HEK293 (cell line): ENCODE measurements around the gene PACS2.
A peak's percentile ranks its signal among the peaks of the same experiment; 100 is the strongest.

Experiments
- CTCF ChIA-PET: fragments of 350-600 bp; formaldehyde crosslinking; extraction: SDS; loops from one replicate; lab custom pipeline; 2021; ENCODE audit warnings: antibody characterized with exemption; lab: Yijun Ruan, JAX
- POLR2A ChIA-PET: fragments of 300-600 bp; formaldehyde crosslinking; extraction: SDS; loops from one replicate; lab custom pipeline; 2020; ENCODE audit warnings: antibody characterized with exemption, inconsistent platforms; lab: Yijun Ruan, JAX
- H3K27ac ChIP-seq: fragments of 200-500 bp; sonication (Bioruptor generic); 2 replicates; pipeline ENCODE4 v1.5.1; 2014; ENCODE audit warnings: low read depth, low read length, control low read depth, inconsistent platforms; ENCODE audit errors: extremely low read depth
- H3K36me3 ChIP-seq, 2 experiments: fragments of 200-500 bp in 1 of 2; sonication (Bioruptor generic) in 1 of 2; 1 replicate in 1 of 2; 2 replicates in 1 of 2; pipeline ENCODE4 v1.5.1; 2014 to 2017; ENCODE audit warnings: inconsistent platforms in 2 of 2, low read length in 2 of 2; ENCODE audit not compliant: control insufficient read depth in 2 of 2, insufficient read depth in 1 of 2
- H3K4me1 ChIP-seq: fragments of 200-500 bp; sonication (Bioruptor generic); 2 replicates; pipeline ENCODE4 v1.5.1; 2014; ENCODE audit warnings: mild to moderate bottlenecking, low read length, inconsistent platforms; ENCODE audit not compliant: control insufficient read depth, insufficient read depth
- H3K4me3 ChIP-seq: 2 replicates; pipeline ENCODE4 v1.5.1; 2011; ENCODE audit warnings: low read depth, mild to moderate bottlenecking, control low read depth, low read length, moderate library complexity
- H3K9me3 ChIP-seq: fragments of 200-500 bp; sonication (Bioruptor generic); 2 replicates; pipeline ENCODE4 v1.5.1; 2014; ENCODE audit warnings: low read depth, low read length, inconsistent platforms; ENCODE audit not compliant: control insufficient read depth, insufficient read depth
- GLIS1 ChIP-seq: fragments of 450-650 bp; formaldehyde crosslinking; IDR thresholded peaks from 2 replicates; pipeline ENCODE4 v1.5.1; 2016; ENCODE audit warnings: missing biosample characterization, missing genetic modification characterization
- GLIS2 ChIP-seq: fragments of 450-650 bp; formaldehyde crosslinking; IDR thresholded peaks from 2 replicates; pipeline ENCODE4 v1.5.1; 2016; ENCODE audit warnings: missing biosample characterization, missing genetic modification characterization
- IKZF3 ChIP-seq: fragments of 450-650 bp; IDR thresholded peaks from 2 replicates; pipeline ENCODE4 v1.5.0; 2018; ENCODE audit warnings: missing biosample characterization, mild to moderate bottlenecking, missing genetic modification characterization, moderate library complexity
- KLF10 ChIP-seq: fragments of 450-650 bp; IDR thresholded peaks from 2 replicates; pipeline ENCODE4 v1.5.1; 2018; ENCODE audit warnings: missing biosample characterization, mild to moderate bottlenecking, missing genetic modification characterization
- KLF8 ChIP-seq: fragments of 450-650 bp; formaldehyde crosslinking; IDR thresholded peaks from 2 replicates; pipeline ENCODE4 v1.5.1; 2016; ENCODE audit warnings: missing biosample characterization, missing genetic modification characterization
- ZBTB8A ChIP-seq: fragments of 450-650 bp; formaldehyde crosslinking; IDR thresholded peaks from 2 replicates; pipeline ENCODE4 v1.5.1; 2016; ENCODE audit warnings: missing biosample characterization, missing genetic modification characterization
- ZEB2 ChIP-seq: fragments of 450-650 bp; formaldehyde crosslinking; IDR thresholded peaks from 2 replicates; pipeline ENCODE4 v1.5.1; 2016; ENCODE audit warnings: missing biosample characterization, missing genetic modification characterization
- ZNF19 ChIP-seq: fragments of 450-650 bp; formaldehyde crosslinking; IDR thresholded peaks from 2 replicates; pipeline ENCODE4; 2016; ENCODE audit warnings: missing biosample characterization, missing genetic modification characterization, low read depth
- ZNF24 ChIP-seq: fragments of 450-650 bp; formaldehyde crosslinking; IDR thresholded peaks from 2 replicates; pipeline ENCODE4 v1.5.1; 2016; ENCODE audit warnings: missing biosample characterization, missing genetic modification characterization
- ZNF391 ChIP-seq: fragments of 450-650 bp; formaldehyde crosslinking; IDR thresholded peaks from 2 replicates; pipeline ENCODE4 v1.5.1; 2016; ENCODE audit warnings: low read depth, missing biosample characterization, missing genetic modification characterization, borderline replicate concordance
- ZNF423 ChIP-seq: fragments of 450-650 bp; formaldehyde crosslinking; IDR thresholded peaks from 2 replicates; pipeline ENCODE4 v1.5.1; 2016; ENCODE audit warnings: missing biosample characterization, missing genetic modification characterization
- ZNF624 ChIP-seq: fragments of 450-650 bp; formaldehyde crosslinking; IDR thresholded peaks from 2 replicates; pipeline ENCODE4 v1.5.1; 2017; ENCODE audit warnings: missing biosample characterization, missing genetic modification characterization
- ZNF792 ChIP-seq: fragments of 450-650 bp; formaldehyde crosslinking; IDR thresholded peaks from 2 replicates; pipeline ENCODE4 v1.5.1; 2016; ENCODE audit warnings: missing biosample characterization, missing genetic modification characterization
- ZSCAN30 ChIP-seq: fragments of 450-650 bp; IDR thresholded peaks from 2 replicates; pipeline ENCODE4 v1.5.1; 2018; ENCODE audit warnings: missing biosample characterization, mild to moderate bottlenecking, missing genetic modification characterization, moderate library complexity
- TF ChIP-seq, protein P1 (sequence below): fragments of 450-650 bp; formaldehyde crosslinking; IDR thresholded peaks from 2 replicates; pipeline ENCODE4 v1.5.1; 2017; ENCODE audit warnings: missing biosample characterization, missing genetic modification characterization
- TF ChIP-seq, protein P2 (sequence below): fragments of 450-650 bp; IDR thresholded peaks from 2 replicates; pipeline ENCODE4 v1.5.1; 2018; ENCODE audit warnings: missing biosample characterization, mild to moderate bottlenecking, missing genetic modification characterization
- TF ChIP-seq, protein P3 (sequence below): fragments of 450-650 bp; formaldehyde crosslinking; IDR thresholded peaks from 2 replicates; pipeline ENCODE4 v1.5.1; 2016; ENCODE audit warnings: missing biosample characterization, missing genetic modification characterization, low read depth
- TF ChIP-seq, protein P4 (sequence below): fragments of 450-650 bp; formaldehyde crosslinking; IDR thresholded peaks from 2 replicates; pipeline ENCODE4 v1.5.1; 2016; ENCODE audit warnings: missing biosample characterization, missing genetic modification characterization
- TF ChIP-seq, protein P5 (sequence below): fragments of 450-650 bp; formaldehyde crosslinking; IDR thresholded peaks from 2 replicates; pipeline ENCODE4 v1.5.1; 2016; ENCODE audit warnings: missing biosample characterization, missing genetic modification characterization
- TF ChIP-seq, protein P6 (sequence below): fragments of 450-650 bp; formaldehyde crosslinking; IDR thresholded peaks from 2 replicates; pipeline ENCODE4 v1.5.1; 2016; ENCODE audit warnings: missing biosample characterization, missing genetic modification characterization

PACS2 gene

DNA sequence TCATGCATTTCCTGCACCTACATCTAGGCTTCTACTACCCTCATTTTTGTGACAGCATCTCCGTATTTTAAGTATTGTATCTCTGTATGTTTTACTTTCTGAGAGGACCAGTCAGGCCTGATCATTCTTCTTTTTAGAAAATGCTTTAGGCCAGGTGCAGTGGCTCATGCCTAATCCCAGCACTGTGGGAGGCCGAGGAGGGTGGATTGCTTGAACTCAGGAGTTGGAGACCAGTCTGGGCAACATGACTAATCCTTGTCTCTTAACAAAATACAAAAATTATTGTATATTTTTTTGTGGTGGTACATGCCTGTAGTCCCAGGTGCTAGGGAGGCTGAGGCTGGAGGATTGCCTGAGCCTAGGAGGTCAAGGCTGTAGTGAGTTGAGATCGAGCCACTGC is 36.9 kb downstream of the PACS2 start:
- no peaks in the 10 kb centered on the region for H3K4me1 ChIP-seq
- H3K36me3 ChIP-seq: peaks cover 0 to 10% of the 10 kb centered on the region in 2 experiments; a peak in 2 of 3 replicates
- H3K4me3 ChIP-seq: no peak overlapping the region
- H3K9me3 ChIP-seq: no peaks in the 10 kb centered on the region
- POLR2A ChIA-PET: no interaction called here
- CTCF ChIA-PET: interaction anchor here (0.6 to 1.7 kb wide), 14 partner anchors 18 to 393 kb away, joined by 3 to 23 read pairs (median 4); partner anchors contain the start of gene BTBD6
- H3K27ac ChIP-seq: no peak overlapping the region
- TF ChIP-seq, protein P1, sequence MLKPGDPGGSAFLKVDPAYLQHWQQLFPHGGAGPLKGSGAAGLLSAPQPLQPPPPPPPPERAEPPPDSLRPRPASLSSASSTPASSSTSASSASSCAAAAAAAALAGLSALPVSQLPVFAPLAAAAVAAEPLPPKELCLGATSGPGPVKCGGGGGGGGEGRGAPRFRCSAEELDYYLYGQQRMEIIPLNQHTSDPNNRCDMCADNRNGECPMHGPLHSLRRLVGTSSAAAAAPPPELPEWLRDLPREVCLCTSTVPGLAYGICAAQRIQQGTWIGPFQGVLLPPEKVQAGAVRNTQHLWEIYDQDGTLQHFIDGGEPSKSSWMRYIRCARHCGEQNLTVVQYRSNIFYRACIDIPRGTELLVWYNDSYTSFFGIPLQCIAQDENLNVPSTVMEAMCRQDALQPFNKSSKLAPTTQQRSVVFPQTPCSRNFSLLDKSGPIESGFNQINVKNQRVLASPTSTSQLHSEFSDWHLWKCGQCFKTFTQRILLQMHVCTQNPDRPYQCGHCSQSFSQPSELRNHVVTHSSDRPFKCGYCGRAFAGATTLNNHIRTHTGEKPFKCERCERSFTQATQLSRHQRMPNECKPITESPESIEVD (tag by site-specific recombination): no peak
- peak; percentile 61; the same call in 1 of the 2 replicates for TF ChIP-seq GLIS1 (tag by site-specific recombination)

DNA sequence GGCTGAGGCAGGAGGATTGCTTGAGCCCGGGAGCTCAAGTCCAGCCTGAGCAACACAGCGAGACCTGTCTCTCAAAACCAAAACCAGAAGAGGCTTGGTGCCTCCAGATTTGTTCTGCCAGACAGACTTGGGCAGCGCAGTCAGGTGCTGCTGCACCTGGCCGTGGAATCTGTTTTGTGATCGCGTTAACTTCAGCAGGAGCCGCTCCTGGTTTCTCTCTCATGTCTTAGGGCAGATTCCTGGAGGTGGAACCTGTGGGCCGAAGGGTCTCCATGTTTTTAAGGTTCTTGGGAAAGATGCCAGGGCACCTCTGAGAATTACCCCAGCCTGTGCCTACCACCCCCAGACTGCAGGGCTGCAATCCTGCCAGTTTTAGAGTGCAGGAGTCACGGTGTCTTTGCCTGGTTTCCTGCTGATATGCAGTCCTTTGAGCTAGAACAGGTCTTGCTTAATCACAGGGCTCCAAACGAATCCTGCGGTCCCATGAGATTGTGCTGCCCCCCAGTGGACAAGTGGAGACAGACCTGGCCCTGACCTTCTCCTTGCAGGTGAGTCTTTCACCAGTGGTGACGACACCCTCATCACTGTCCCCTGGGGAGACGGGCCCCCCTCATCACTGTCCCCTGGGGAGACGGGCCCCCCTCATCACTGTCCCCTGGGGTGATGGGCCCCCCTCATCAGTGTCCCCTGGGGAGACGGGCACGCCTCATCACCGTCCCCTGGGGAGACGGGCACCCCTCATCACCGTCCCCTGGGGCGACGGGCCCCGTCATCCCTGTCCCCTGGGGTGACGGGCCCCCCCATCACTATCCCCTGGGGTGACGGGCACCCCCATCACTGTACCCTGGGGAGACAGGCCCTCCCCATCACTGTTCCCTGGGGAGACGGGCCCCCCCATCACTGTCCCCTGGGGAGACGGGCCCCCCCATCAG is 37.6 kb downstream of the PACS2 start:
- Histone ChIP-seq H3K27ac (no peak overlapping the region), H3K36me3 (peaks cover 0 to 10% of the 10 kb centered on the region in 2 experiments; a peak in 2 of 3 replicates), H3K4me3 (no peak overlapping the region), H3K4me1 (no peaks in the 10 kb centered on the region), H3K9me3 (no peaks in the 10 kb centered on the region)
- POLR2A ChIA-PET: interaction anchor here (1.0 kb wide), 1 partner anchor 51 kb away, joined by 5 read pairs; the partner anchor contains the start of gene BRF1
- CTCF ChIA-PET: interaction anchor here (0.6 to 1.7 kb wide), 21 partner anchors 12 to 563 kb away, joined by 3 to 23 read pairs (median 4); partner anchors contain the start of gene BTBD6
- peak; percentile 82 for TF ChIP-seq ZSCAN30 (tag by site-specific recombination)
- TF ChIP-seq, protein P2, sequence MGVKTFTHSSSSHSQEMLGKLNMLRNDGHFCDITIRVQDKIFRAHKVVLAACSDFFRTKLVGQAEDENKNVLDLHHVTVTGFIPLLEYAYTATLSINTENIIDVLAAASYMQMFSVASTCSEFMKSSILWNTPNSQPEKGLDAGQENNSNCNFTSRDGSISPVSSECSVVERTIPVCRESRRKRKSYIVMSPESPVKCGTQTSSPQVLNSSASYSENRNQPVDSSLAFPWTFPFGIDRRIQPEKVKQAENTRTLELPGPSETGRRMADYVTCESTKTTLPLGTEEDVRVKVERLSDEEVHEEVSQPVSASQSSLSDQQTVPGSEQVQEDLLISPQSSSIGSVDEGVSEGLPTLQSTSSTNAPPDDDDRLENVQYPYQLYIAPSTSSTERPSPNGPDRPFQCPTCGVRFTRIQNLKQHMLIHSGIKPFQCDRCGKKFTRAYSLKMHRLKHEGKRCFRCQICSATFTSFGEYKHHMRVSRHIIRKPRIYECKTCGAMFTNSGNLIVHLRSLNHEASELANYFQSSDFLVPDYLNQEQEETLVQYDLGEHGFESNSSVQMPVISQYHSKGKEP (tag by site-specific recombination): peak; percentile 54
- TF ChIP-seq, protein P3, sequence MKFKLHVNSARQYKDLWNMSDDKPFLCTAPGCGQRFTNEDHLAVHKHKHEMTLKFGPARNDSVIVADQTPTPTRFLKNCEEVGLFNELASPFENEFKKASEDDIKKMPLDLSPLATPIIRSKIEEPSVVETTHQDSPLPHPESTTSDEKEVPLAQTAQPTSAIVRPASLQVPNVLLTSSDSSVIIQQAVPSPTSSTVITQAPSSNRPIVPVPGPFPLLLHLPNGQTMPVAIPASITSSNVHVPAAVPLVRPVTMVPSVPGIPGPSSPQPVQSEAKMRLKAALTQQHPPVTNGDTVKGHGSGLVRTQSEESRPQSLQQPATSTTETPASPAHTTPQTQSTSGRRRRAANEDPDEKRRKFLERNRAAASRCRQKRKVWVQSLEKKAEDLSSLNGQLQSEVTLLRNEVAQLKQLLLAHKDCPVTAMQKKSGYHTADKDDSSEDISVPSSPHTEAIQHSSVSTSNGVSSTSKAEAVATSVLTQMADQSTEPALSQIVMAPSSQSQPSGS (tag by site-specific recombination): peak; percentile 70
- TF ChIP-seq GLIS2 (tag by site-specific recombination): peak; percentile 65; the same call in 1 of the 2 replicates
- TF ChIP-seq IKZF3: no peak
- TF ChIP-seq, protein P4, sequence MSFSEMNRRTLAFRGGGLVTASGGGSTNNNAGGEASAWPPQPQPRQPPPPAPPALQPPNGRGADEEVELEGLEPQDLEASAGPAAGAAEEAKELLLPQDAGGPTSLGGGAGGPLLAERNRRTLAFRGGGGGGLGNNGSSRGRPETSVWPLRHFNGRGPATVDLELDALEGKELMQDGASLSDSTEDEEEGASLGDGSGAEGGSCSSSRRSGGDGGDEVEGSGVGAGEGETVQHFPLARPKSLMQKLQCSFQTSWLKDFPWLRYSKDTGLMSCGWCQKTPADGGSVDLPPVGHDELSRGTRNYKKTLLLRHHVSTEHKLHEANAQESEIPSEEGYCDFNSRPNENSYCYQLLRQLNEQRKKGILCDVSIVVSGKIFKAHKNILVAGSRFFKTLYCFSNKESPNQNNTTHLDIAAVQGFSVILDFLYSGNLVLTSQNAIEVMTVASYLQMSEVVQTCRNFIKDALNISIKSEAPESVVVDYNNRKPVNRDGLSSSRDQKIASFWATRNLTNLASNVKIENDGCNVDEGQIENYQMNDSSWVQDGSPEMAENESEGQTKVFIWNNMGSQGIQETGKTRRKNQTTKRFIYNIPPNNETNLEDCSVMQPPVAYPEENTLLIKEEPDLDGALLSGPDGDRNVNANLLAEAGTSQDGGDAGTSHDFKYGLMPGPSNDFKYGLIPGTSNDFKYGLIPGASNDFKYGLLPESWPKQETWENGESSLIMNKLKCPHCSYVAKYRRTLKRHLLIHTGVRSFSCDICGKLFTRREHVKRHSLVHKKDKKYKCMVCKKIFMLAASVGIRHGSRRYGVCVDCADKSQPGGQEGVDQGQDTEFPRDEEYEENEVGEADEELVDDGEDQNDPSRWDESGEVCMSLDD (tag by site-specific recombination): peak; percentile 96
- peak; percentile 44; the same call in 1 of the 2 replicates for TF ChIP-seq KLF8 (tag by site-specific recombination)
- peak; percentile 46; the same call in 1 of the 2 replicates for TF ChIP-seq KLF10 (tag by site-specific recombination)
- TF ChIP-seq ZNF624: no peak
- TF ChIP-seq, protein P5, sequence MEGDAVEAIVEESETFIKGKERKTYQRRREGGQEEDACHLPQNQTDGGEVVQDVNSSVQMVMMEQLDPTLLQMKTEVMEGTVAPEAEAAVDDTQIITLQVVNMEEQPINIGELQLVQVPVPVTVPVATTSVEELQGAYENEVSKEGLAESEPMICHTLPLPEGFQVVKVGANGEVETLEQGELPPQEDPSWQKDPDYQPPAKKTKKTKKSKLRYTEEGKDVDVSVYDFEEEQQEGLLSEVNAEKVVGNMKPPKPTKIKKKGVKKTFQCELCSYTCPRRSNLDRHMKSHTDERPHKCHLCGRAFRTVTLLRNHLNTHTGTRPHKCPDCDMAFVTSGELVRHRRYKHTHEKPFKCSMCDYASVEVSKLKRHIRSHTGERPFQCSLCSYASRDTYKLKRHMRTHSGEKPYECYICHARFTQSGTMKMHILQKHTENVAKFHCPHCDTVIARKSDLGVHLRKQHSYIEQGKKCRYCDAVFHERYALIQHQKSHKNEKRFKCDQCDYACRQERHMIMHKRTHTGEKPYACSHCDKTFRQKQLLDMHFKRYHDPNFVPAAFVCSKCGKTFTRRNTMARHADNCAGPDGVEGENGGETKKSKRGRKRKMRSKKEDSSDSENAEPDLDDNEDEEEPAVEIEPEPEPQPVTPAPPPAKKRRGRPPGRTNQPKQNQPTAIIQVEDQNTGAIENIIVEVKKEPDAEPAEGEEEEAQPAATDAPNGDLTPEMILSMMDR (tag by site-specific recombination): peak; percentile 86
- peak; percentile 37; the same call in 1 of the 2 replicates for TF ChIP-seq ZBTB8A (tag by site-specific recombination)
- TF ChIP-seq ZNF792: no peak
- no peak for TF ChIP-seq ZNF24 (tag by site-specific recombination)
- TF ChIP-seq, protein P6, sequence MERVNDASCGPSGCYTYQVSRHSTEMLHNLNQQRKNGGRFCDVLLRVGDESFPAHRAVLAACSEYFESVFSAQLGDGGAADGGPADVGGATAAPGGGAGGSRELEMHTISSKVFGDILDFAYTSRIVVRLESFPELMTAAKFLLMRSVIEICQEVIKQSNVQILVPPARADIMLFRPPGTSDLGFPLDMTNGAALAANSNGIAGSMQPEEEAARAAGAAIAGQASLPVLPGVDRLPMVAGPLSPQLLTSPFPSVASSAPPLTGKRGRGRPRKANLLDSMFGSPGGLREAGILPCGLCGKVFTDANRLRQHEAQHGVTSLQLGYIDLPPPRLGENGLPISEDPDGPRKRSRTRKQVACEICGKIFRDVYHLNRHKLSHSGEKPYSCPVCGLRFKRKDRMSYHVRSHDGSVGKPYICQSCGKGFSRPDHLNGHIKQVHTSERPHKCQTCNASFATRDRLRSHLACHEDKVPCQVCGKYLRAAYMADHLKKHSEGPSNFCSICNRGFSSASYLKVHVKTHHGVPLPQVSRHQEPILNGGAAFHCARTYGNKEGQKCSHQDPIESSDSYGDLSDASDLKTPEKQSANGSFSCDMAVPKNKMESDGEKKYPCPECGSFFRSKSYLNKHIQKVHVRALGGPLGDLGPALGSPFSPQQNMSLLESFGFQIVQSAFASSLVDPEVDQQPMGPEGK (tag by site-specific recombination): peak; percentile 54; the same call in 1 of the 2 replicates
- TF ChIP-seq ZNF391 (tag by site-specific recombination): 0 out of 2 replicates have a peak, but pooled peaks have one; percentile 48
- TF ChIP-seq ZNF423: peak; percentile 52; the same call in 1 of the 2 replicates
- no peak for TF ChIP-seq ZNF19 (tag by site-specific recombination)
- TF ChIP-seq ZEB2: peak; percentile 65; the same call in 1 of the 2 replicates
